GM12873 (cell line): Measurements from ENCODE around the gene SCYL1.
A peak's percentile ranks its signal among the peaks of the same experiment; 100 is the strongest.

ENCODE experiments used
- CTCF ChIP-seq: IDR thresholded peaks from 2 replicates; pipeline ENCODE4 v1.5.1; 2012; ENCODE audit warnings: low read depth, mild to moderate bottlenecking, moderate library complexity, low read length, control low read depth; ENCODE audit not compliant: insufficient read depth; ENCODE audit errors: missing control alignments

SCYL1 gene

GRCh38 chr11:65569973-65570918 is 45.4 kb downstream of the SCYL1 start, which contains the start of gene ZNRD2:
Gene ZNRD2, plus strand, starts transcription at chr11:65570477. Its CDS starts 15 bp downstream, at chr11:65570492.
- peak; percentile 68 for TF ChIP-seq CTCF

DNA sequence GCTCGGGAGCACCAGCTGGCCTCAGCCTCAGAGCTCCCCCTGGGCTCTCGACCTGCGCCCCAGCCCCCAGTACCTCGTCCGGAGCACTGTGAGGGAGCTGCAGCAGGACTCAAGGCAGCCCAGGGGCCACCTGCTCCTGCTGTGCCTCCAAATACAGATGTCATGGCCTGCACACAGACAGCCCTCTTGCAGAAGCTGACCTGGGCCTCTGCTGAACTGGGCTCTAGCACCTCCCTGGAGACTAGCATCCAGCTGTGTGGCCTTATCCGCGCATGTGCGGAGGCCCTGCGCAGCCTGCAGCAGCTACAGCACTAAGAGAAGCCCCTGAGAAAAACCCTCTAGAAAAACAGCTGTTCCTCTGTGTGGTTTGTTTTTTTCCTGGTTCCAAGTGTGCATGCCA is 46.5 kb downstream of the SCYL1 start:
- TF ChIP-seq CTCF, result no peak

DNA sequence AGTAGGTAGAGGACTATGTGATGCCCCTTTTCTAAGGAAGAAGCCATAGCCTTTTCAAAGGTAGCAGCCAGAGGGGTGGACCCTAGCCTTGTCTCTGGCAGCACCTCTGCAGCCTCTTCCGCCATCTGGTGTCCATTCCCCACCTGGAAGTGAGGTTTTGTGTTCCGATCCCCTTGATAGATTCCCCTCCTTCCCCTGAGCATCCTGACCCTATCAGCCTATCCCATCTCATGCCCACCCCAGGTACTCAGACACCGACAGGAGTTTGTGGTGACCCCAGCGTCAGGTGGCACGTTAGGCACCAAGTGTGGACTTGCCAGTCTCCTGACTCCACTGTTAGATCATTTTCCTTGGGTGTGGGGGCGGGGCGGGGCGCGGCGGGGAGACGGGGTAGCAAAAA is 47.1 kb downstream of the SCYL1 start:
- TF ChIP-seq CTCF, result peak; percentile 45

GRCh38 chr11:65572356-65573051 is 47.6 kb downstream of the SCYL1 start, which contains the start of gene FAM89B:
Gene FAM89B, plus strand, starts transcription at chr11:65572538. Its CDS starts 132 bp downstream, at chr11:65572670.
- TF ChIP-seq CTCF, result no peak

- TF ChIP-seq CTCF, result no peak
These were observed 48.7 kb downstream of the SCYL1 start for GRCh38 chr11:65573391-65574079.

DNA sequence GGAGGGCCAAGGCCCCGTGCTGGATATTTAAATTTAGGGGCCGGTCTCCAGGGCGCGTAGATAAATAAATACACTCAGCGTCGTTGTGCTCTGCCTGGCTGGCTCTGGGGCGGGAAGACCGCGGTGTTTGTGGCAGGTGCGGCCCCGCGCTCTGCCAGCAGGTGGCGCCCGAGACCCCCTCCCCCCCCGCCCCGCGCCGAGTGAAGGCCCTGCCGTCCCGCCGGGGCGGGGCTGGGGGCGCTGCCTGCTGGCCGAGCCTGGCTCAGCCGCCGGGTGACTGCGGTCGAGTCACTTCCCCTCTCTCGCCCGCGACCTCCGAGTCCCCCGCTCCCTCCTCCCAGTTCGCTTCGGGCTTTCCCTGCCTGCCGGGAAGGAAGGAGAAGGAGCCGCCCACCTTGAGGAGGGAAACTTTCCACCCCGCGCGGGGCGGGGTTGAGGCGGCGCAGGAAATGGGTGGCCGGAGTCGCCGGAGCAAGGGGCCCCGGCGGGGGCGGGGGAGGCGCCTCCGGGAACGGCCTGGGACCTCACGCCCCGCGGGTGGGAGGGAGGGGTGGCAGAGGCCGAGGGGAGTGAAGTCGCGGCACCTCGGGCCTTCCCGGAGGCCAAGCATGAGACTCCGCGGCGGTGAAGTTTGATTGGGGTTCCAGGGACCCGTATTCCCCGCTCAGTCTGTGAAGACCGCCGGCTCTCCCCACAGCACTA is 49.4 kb downstream of the SCYL1 start:
- peak; percentile 73 for TF ChIP-seq CTCF
